Measurements from ENCODE around the gene ASCC3. TPM values are rescaled to one million over a fixed set of nuclear protein-coding genes. Genes with fewer than 3 reads are reported as not detected.
"Not testable (repeated sequence)": the region's sequence is repeated elsewhere in the genome, so short reads cannot be mapped to it uniquely, and the experiment has no call there.

The ASCC3 gene
- total and polyA plus RNA-seq, 2 donors (not counting 1 experiment from before 2014, with no cell fraction given), result 9.0 to 42.3 TPM

- no peak overlapping the region for H3K27ac Mint-ChIP-seq
- ATAC-seq (ENCODE audit: low read depth) (no peak), DNase-seq (no peak)
- no peak overlapping the region for H2AFZ ChIP-seq (ENCODE audit: insufficient read depth, low read depth, low read length, poor library complexity, severe bottlenecking)
- no peaks in the 10 kb centered on the region for H3K27me3 Mint-ChIP-seq
- peaks cover 17% of the 10 kb centered on the region for H3K9me3 Mint-ChIP-seq (ENCODE audit: insufficient read depth)
- H3K27ac ChIP-seq (ENCODE audit: low read length in 2 of 2), result no peak overlapping the region
- CTCF ChIA-PET, result no interaction called here
- H4K20me1 ChIP-seq (ENCODE audit: control insufficient read depth, insufficient read depth, low read length, poor library complexity, severe bottlenecking), result no peaks in the 10 kb centered on the region
- H3K9ac ChIP-seq (ENCODE audit: low read length), result no peak overlapping the region
- H3K36me3 ChIP-seq (replicated peaks in 1 of 2; ENCODE audit: control extremely low read depth in 1 of 2, control insufficient read depth in 1 of 2, extremely low read depth in 1 of 2, insufficient read depth in 2 of 2, low read length in 1 of 2), result peaks cover 14 to 37% of the 10 kb centered on the region in 2 experiments
- H3K27me3 ChIP-seq (replicated peaks in 1 of 4; ENCODE audit: control extremely low read depth in 1 of 4, control insufficient read depth in 3 of 4, insufficient read depth in 4 of 4, low read length in 3 of 4), result no peaks in the 10 kb centered on the region
- H3K79me2 ChIP-seq (ENCODE audit: control insufficient read depth, insufficient read depth, low read length), result no peaks in the 10 kb centered on the region
- intact Hi-C loops (cut with micrococcal nuclease), result no loop called here
- no peaks in the 10 kb centered on the region for H3K4me1 Mint-ChIP-seq
- 80% methylated on average over 2 of the region's 2 CpGs for WGBS (ENCODE audit: insufficient coverage)
- no peak overlapping the region for H3K4me2 ChIP-seq (replicated peaks; ENCODE audit: low read depth, low read length, poor library complexity, severe bottlenecking)
- POLR2A ChIA-PET, result no interaction called here
- H3K4me3 ChIP-seq (ENCODE audit: control extremely low read depth in 1 of 5, extremely low read depth in 1 of 5, insufficient read depth in 1 of 5, low read depth in 2 of 5, low read length in 4 of 5), result no peak overlapping the region
- no peak for TF ChIP-seq EZH2 (IDR thresholded peaks at IDR 0.05; ENCODE audit: borderline replicate concordance, insufficient read depth, low read depth, low read length, poor library complexity, severe bottlenecking)
- no peak for TF ChIP-seq CTCF (IDR thresholded peaks at IDR 0.05)
- no peaks in the 10 kb centered on the region for H3K4me1 ChIP-seq (ENCODE audit: control insufficient read depth in 2 of 2, insufficient read depth in 2 of 2, low read length in 2 of 2)
- H3K9me3 ChIP-seq (ENCODE audit: control extremely low read depth in 1 of 3, control insufficient read depth in 2 of 3, insufficient read depth in 1 of 3, low read length in 2 of 3), result peaks cover 0 to 12% (median 4%) of the 10 kb centered on the region in 3 donors
- H3K4me3 Mint-ChIP-seq, result no peak overlapping the region
Measured at GRCh38 chr6:100761841-100762240, 119.3 kb downstream of the ASCC3 start.

- Mint-ChIP-seq H3K9me3 (ENCODE audit: insufficient read depth) (peaks cover 11% of the 10 kb centered on the region), H3K27ac (peak overlapping the region; percentile 50)
- H3K9me3 ChIP-seq (ENCODE audit: control extremely low read depth in 1 of 3, control insufficient read depth in 2 of 3, insufficient read depth in 1 of 3, low read length in 2 of 3); H4K20me1 ChIP-seq (ENCODE audit: control insufficient read depth, insufficient read depth, low read length, poor library complexity, severe bottlenecking); H3K27me3 Mint-ChIP-seq; H3K4me1 Mint-ChIP-seq; H2AFZ ChIP-seq (ENCODE audit: insufficient read depth, low read depth, low read length, poor library complexity, severe bottlenecking); H3K4me1 ChIP-seq (ENCODE audit: control insufficient read depth in 2 of 2, insufficient read depth in 2 of 2, low read length in 2 of 2); ATAC-seq (ENCODE audit: low read depth); H3K79me2 ChIP-seq (ENCODE audit: control insufficient read depth, insufficient read depth, low read length); H3K4me2 ChIP-seq (replicated peaks; ENCODE audit: low read depth, low read length, poor library complexity, severe bottlenecking); H3K4me3 ChIP-seq (ENCODE audit: control extremely low read depth in 1 of 5, extremely low read depth in 1 of 5, insufficient read depth in 1 of 5, low read depth in 2 of 5, low read length in 4 of 5); H3K27me3 ChIP-seq (replicated peaks in 1 of 4; ENCODE audit: control extremely low read depth in 1 of 4, control insufficient read depth in 3 of 4, insufficient read depth in 4 of 4, low read length in 3 of 4); CTCF ChIA-PET; H3K27ac ChIP-seq (ENCODE audit: low read length in 2 of 2); DNase-seq; H3K9ac ChIP-seq (ENCODE audit: low read length); H3K4me3 Mint-ChIP-seq; POLR2A ChIA-PET; intact Hi-C loops (cut with micrococcal nuclease): not testable (repeated sequence)
- no CpG with 5 or more reads among the region's 1 CpG for WGBS (ENCODE audit: insufficient coverage)
- H3K36me3 ChIP-seq (replicated peaks in 1 of 2; ENCODE audit: control extremely low read depth in 1 of 2, control insufficient read depth in 1 of 2, extremely low read depth in 1 of 2, insufficient read depth in 2 of 2, low read length in 1 of 2), result peaks cover 9 to 11% of the 10 kb centered on the region in 2 experiments
Measured at GRCh38 chr6:100758386-100758785, 122.7 kb downstream of the ASCC3 start.
